Activated B cell treated with CpG ODN at 0.5 μM for 24 hours (primary cell): ENCODE measurements around the gene PAEP. TPM values are rescaled to one million over a fixed set of nuclear protein-coding genes. Genes with fewer than 3 reads are reported as not detected.

Experiments used
- ATAC-seq: fragments of 200-7000 bp; cut with Tn5 transposase; one replicate; pipeline ENCODE4 v1.10.0; 2021; ENCODE audit warnings: low read depth, mild to moderate bottlenecking, moderate library complexity
- CTCF ChIA-PET: fragments of 350-600 bp; sonication (Branson Sonifier 250); formaldehyde crosslinking; loops from one replicate; lab custom pipeline; 2021; ENCODE audit warnings: antibody characterized with exemption; lab: Charles Lee
- POLR2A ChIA-PET: fragments of 350-600 bp; sonication (Branson Sonifier 250); formaldehyde crosslinking; loops from one replicate; lab custom pipeline; 2021; ENCODE audit warnings: antibody characterized with exemption; lab: Charles Lee
- DNase-seq: peaks from one replicate; pipeline ENCODE4 v3.0.0; 2022
- H3K27ac Mint-ChIP-seq: one replicate; pipeline ENCODE4 v1.8.0; 2020; ENCODE audit warnings: mixed read lengths
- H3K27me3 Mint-ChIP-seq: one replicate; pipeline ENCODE4 v1.8.0; 2021; ENCODE audit warnings: mixed read lengths
- H3K36me3 Mint-ChIP-seq: one replicate; pipeline ENCODE4 v1.8.0; 2021; ENCODE audit warnings: low read depth, mixed read lengths
- H3K4me1 Mint-ChIP-seq: one replicate; pipeline ENCODE4 v1.8.0; 2021; ENCODE audit warnings: mixed read lengths
- H3K4me3 Mint-ChIP-seq: one replicate; pipeline ENCODE4 v1.8.0; 2020; ENCODE audit warnings: mild to moderate bottlenecking, mixed read lengths
- H3K9me3 Mint-ChIP-seq: one replicate; pipeline ENCODE4 v1.8.0; 2020; ENCODE audit warnings: mixed read lengths
- intact Hi-C: fragments of 100-400 bp; cut with micrococcal nuclease; formaldehyde crosslinking; loops from one replicate; pipeline ENCODE4 v1.15.1; 2024
- total RNA-seq: library from RNA; stranded (reverse); gene quantifications from 2 replicates; pipeline ENCODE4 v1.2.3, GENCODE V29; 2022
- TF ChIP-seq, protein P1 (sequence below): fragments of 200-600 bp; IDR thresholded peaks from one replicate; pipeline ENCODE4 v1.8.0; 2022; ENCODE audit warnings: antibody characterized with exemption, mild to moderate bottlenecking

Gene PAEP
- total RNA-seq, 1 donor from 2014 or later, result not detected

DNA sequence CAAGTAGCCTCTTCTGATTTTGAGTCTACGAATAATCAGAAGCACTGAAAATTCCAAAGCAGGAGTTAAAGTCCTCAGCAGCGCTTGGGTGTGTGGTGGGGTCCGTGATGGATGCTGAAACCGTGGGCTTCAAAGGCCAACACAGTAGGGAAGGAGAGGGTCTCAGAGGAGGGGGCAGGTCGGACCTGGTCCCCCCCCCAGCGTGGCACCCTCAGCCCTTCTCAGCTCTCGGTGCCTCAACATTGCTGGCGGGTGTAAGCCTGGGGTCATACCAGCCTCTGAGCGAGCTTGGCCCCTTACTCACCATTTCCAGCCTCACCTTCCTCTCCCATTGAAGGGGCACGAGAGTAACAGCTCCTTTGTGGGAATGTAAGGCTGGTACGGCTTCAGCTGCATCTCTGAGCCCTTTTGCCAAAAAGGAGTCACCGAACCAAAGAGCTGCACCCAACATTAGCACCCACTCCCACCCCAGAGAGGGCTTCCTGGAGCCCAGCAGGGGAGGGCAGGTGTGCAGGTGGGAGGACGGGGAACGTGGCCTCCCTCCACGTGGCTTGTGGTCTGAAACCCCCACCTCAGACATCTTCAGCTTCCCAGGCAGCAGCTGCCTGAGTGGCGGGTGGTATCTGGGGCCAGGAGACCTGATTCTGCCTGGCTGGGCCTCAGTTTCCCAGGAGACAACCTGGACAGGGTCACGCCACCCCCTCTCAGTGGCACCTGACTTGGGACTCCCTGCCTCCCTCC, 47.0 kb upstream of the PAEP start:
- POLR2A ChIA-PET, result no interaction called here
- Mint-ChIP-seq H3K4me1 (no peaks in the 10 kb centered on the region), H3K27me3 (peaks cover 5% of the 10 kb centered on the region), H3K4me3 (no peak overlapping the region), H3K27ac (no peak overlapping the region), H3K9me3 (peaks cover 5% of the 10 kb centered on the region), H3K36me3 (no peaks in the 10 kb centered on the region)
- intact Hi-C loops, result no loop called here
- TF ChIP-seq, protein P1, sequence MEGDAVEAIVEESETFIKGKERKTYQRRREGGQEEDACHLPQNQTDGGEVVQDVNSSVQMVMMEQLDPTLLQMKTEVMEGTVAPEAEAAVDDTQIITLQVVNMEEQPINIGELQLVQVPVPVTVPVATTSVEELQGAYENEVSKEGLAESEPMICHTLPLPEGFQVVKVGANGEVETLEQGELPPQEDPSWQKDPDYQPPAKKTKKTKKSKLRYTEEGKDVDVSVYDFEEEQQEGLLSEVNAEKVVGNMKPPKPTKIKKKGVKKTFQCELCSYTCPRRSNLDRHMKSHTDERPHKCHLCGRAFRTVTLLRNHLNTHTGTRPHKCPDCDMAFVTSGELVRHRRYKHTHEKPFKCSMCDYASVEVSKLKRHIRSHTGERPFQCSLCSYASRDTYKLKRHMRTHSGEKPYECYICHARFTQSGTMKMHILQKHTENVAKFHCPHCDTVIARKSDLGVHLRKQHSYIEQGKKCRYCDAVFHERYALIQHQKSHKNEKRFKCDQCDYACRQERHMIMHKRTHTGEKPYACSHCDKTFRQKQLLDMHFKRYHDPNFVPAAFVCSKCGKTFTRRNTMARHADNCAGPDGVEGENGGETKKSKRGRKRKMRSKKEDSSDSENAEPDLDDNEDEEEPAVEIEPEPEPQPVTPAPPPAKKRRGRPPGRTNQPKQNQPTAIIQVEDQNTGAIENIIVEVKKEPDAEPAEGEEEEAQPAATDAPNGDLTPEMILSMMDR, result no peak
- DNase-seq (no peak), ATAC-seq (no peak)
- CTCF ChIA-PET, result no interaction called here

DNA sequence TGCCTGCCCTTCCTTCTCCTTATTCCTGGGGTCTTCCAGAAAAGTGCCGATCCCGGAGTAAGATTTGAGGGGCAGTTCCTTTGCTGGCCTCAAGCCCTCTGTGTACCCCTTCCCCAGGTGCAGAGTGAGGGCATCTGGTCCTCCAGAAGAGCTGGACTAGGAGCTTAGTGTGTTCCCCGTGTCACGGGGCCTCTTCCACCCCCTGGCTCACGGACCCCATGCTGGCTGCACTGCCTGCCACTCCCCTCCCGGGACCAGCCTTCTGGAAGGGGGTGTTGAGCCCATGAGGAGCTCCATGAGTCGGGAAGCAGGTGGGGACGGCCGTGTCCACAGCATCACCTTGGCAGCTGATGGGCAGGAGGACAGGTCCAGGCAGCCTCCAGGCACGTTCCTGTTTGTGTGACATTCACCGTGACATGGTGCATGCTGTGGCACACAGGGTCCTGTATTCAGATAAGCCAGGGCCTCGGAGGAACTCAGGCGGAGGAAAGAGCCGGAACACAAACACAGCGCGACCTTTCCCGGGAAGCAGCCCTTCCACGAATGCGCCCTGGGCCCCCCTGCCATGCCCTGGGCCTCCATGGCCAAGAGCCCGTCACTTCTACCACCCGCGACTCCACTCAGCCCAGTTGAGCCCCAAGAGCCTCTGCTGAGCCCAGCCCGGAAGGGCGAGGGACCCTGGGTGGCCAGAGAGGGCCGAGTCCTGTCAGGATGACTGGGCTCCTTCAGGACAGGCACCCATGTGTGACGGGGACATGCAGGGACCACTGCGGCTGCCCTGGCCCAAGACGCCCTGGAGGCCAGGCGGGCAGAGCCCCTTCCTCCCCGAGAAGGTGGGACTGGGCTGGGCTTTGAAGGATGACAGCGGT, 46.2 kb upstream of the PAEP start:
- DNase-seq (no peak), ATAC-seq (no peak)
- ChIA-PET POLR2A (no interaction called here), CTCF (no interaction called here)
- Mint-ChIP-seq H3K4me3 (no peak overlapping the region), H3K36me3 (no peaks in the 10 kb centered on the region), H3K9me3 (peaks cover 2% of the 10 kb centered on the region), H3K27me3 (peaks cover 5% of the 10 kb centered on the region), H3K4me1 (no peaks in the 10 kb centered on the region), H3K27ac (no peak overlapping the region)
- intact Hi-C loops, result no loop called here
- TF ChIP-seq, protein P1, result no peak

DNA sequence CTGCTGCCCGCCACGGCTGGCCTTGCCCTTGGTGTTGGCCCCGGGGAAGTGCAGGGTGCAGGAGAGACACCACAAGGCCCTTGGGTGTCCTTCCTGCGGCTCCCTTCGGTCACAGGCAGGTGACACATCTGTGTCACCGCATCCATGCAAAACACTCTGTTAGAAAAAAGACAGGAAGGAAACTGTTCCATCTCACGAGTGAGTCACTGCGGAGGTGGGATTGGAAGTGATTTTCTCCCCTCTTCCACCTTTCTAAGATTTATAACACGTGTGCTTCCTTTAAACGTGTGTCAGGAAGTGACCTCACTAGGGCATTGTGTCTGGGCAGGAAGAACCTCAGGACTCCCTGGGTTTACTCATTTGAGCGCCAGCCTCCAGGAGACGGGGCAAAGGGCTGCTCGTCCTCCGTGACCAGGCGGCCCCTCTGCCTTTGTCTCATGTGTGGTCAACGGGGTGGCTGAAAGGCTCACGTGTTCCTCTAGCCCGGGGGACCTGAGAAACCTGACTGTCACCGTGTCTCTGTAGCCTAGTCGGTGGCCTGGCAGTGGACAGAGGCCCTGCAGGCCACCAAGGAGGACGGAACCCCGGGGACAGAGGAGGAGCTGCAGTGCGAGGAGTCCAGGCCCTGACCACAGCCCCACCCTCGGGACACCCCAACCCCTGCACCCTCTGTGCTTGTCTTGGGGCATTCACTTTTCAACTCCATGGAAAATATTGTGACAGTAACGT, 45.3 kb upstream of the PAEP start:
- ATAC-seq, result no peak
- CTCF ChIA-PET, result no interaction called here
- Mint-ChIP-seq H3K27me3 (peaks cover 5% of the 10 kb centered on the region), H3K4me1 (no peaks in the 10 kb centered on the region), H3K9me3 (no peaks in the 10 kb centered on the region), H3K36me3 (no peaks in the 10 kb centered on the region), H3K4me3 (no peak overlapping the region), H3K27ac (no peak overlapping the region)
- POLR2A ChIA-PET, result no interaction called here
- TF ChIP-seq, protein P1, result no peak
- intact Hi-C loops, result no loop called here
- DNase-seq, result no peak

DNA sequence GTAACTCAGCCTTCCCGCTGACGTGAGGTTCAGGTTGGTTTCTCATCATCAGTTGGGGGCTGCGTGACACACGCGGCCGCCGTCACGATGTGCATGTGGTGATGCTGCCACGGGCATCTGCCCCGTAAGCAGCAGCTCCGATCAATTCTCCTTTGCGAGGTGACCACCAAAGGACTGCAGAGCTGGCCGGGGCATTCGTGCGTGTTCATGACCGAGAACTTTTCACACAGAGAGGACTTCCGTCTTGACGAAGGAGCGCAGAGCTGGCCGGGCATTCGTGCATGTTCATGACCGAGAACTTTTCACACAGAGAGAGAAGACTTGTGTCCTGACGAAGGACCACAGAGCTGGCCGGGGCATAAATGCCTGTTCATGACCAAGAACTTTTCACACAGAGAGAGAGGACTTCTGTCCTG, 44.1 kb upstream of the PAEP start:
- ChIA-PET CTCF (no interaction called here), POLR2A (no interaction called here)
- DNase-seq (no peak), ATAC-seq (no peak)
- H3K9me3 Mint-ChIP-seq, result no peaks in the 10 kb centered on the region
- TF ChIP-seq, protein P1, result no peak
- H3K27me3 Mint-ChIP-seq, result peaks cover 5% of the 10 kb centered on the region
- no peaks in the 10 kb centered on the region for H3K36me3 Mint-ChIP-seq
- no peaks in the 10 kb centered on the region for H3K4me1 Mint-ChIP-seq
- no peak overlapping the region for H3K27ac Mint-ChIP-seq
- H3K4me3 Mint-ChIP-seq, result no peak overlapping the region
- intact Hi-C loops, result no loop called here
